HEK293 (cell line): ENCODE data around the gene GABRR1.

Source experiments
- GLI2 ChIP-seq: fragments of 450-650 bp; formaldehyde crosslinking; IDR thresholded peaks from 2 replicates; pipeline ENCODE4; 2017; ENCODE audit warnings: missing biosample characterization, missing genetic modification characterization, low read depth, borderline replicate concordance
- PBX3 ChIP-seq: sonication (generic); formaldehyde crosslinking; IDR thresholded peaks from 2 replicates; pipeline ENCODE4 v1.8.1; 2022; ENCODE audit warnings: mild to moderate bottlenecking, moderate library complexity, missing genetic modification reagents
- SETDB1 ChIP-seq: IDR thresholded peaks from one replicate; pipeline ENCODE4 v1.6.1; 2017; ENCODE audit warnings: mild to moderate bottlenecking, low read length, moderate library complexity, mixed read lengths; ENCODE audit not compliant: insufficient read length
- YY1 ChIP-seq: fragments of 450-650 bp; formaldehyde crosslinking; IDR thresholded peaks from 2 replicates; pipeline ENCODE4 v1.5.1; 2018; ENCODE audit warnings: missing biosample characterization, missing genetic modification characterization
- YY2 ChIP-seq: fragments of 450-650 bp; formaldehyde crosslinking; IDR thresholded peaks from 2 replicates; pipeline ENCODE4 v1.5.1; 2016; ENCODE audit warnings: missing biosample characterization, missing genetic modification characterization
- ZNF133 ChIP-seq: fragments of 450-650 bp; formaldehyde crosslinking; IDR thresholded peaks from 2 replicates; pipeline ENCODE4 v1.5.1; 2016; ENCODE audit warnings: missing biosample characterization, missing genetic modification characterization
- ZNF302 ChIP-seq: fragments of 450-650 bp; formaldehyde crosslinking; IDR thresholded peaks from 2 replicates; pipeline ENCODE4 v1.5.1; 2016; ENCODE audit warnings: missing biosample characterization, missing genetic modification characterization, low read depth
- ZNF530 ChIP-seq: fragments of 450-650 bp; formaldehyde crosslinking; IDR thresholded peaks from 2 replicates; pipeline ENCODE4 v1.5.1; 2016; ENCODE audit warnings: low read depth, missing biosample characterization, missing genetic modification characterization
- ZNF629 ChIP-seq: fragments of 450-650 bp; formaldehyde crosslinking; IDR thresholded peaks from 2 replicates; pipeline ENCODE4 v1.5.1; 2017; ENCODE audit warnings: missing biosample characterization, missing genetic modification characterization
- TF ChIP-seq, protein P1 (sequence below): fragments of 450-650 bp; formaldehyde crosslinking; IDR thresholded peaks from 2 replicates; pipeline ENCODE4 v1.5.1; 2016; ENCODE audit warnings: missing biosample characterization, missing genetic modification characterization
- TF ChIP-seq, protein P2 (sequence below): fragments of 450-650 bp; formaldehyde crosslinking; IDR thresholded peaks from 2 replicates; pipeline ENCODE4 v1.5.0; 2017; ENCODE audit warnings: missing biosample characterization, missing genetic modification characterization, borderline replicate concordance

DNA sequence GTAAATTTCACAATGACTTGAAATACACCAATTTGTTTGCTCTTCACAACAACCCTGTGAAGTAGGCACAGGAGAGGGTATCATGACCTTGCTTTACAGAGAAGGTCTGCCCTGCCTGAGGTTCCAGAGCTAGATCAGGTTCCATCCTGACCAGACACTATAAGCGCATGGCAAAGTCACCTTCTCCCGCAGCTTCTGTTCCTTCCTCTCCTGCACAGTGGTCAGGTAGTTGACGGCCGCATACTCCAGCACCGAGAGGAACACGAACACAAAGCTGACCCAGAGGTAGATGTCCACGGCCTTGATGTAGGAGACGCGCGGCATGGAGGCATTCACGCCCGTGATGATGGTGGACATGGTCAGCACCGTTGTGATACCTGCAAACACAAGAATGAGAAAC lies 37.0 kb downstream of the GABRR1 start:
- TF ChIP-seq SETDB1 (no peak), PBX3 (no peak), YY2 (tag by site-specific recombination) (no peak), YY1 (no peak), ZNF302 (tag by site-specific recombination) (no peak), ZNF530 (tag by site-specific recombination) (no peak), GLI2 (no peak), ZNF629 (tag by site-specific recombination) (no peak), ZNF133 (tag by site-specific recombination) (no peak)
- TF ChIP-seq, protein P1, sequence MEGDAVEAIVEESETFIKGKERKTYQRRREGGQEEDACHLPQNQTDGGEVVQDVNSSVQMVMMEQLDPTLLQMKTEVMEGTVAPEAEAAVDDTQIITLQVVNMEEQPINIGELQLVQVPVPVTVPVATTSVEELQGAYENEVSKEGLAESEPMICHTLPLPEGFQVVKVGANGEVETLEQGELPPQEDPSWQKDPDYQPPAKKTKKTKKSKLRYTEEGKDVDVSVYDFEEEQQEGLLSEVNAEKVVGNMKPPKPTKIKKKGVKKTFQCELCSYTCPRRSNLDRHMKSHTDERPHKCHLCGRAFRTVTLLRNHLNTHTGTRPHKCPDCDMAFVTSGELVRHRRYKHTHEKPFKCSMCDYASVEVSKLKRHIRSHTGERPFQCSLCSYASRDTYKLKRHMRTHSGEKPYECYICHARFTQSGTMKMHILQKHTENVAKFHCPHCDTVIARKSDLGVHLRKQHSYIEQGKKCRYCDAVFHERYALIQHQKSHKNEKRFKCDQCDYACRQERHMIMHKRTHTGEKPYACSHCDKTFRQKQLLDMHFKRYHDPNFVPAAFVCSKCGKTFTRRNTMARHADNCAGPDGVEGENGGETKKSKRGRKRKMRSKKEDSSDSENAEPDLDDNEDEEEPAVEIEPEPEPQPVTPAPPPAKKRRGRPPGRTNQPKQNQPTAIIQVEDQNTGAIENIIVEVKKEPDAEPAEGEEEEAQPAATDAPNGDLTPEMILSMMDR (tag by site-specific recombination), result no peak
- TF ChIP-seq, protein P2, sequence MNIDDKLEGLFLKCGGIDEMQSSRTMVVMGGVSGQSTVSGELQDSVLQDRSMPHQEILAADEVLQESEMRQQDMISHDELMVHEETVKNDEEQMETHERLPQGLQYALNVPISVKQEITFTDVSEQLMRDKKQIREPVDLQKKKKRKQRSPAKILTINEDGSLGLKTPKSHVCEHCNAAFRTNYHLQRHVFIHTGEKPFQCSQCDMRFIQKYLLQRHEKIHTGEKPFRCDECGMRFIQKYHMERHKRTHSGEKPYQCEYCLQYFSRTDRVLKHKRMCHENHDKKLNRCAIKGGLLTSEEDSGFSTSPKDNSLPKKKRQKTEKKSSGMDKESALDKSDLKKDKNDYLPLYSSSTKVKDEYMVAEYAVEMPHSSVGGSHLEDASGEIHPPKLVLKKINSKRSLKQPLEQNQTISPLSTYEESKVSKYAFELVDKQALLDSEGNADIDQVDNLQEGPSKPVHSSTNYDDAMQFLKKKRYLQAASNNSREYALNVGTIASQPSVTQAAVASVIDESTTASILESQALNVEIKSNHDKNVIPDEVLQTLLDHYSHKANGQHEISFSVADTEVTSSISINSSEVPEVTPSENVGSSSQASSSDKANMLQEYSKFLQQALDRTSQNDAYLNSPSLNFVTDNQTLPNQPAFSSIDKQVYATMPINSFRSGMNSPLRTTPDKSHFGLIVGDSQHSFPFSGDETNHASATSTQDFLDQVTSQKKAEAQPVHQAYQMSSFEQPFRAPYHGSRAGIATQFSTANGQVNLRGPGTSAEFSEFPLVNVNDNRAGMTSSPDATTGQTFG (tag by site-specific recombination), result no peak
